ENCODE measurements around the gene STAP2.
A peak's percentile ranks its signal among the peaks of the same experiment; 100 is the strongest.

STAP2 gene

DNA sequence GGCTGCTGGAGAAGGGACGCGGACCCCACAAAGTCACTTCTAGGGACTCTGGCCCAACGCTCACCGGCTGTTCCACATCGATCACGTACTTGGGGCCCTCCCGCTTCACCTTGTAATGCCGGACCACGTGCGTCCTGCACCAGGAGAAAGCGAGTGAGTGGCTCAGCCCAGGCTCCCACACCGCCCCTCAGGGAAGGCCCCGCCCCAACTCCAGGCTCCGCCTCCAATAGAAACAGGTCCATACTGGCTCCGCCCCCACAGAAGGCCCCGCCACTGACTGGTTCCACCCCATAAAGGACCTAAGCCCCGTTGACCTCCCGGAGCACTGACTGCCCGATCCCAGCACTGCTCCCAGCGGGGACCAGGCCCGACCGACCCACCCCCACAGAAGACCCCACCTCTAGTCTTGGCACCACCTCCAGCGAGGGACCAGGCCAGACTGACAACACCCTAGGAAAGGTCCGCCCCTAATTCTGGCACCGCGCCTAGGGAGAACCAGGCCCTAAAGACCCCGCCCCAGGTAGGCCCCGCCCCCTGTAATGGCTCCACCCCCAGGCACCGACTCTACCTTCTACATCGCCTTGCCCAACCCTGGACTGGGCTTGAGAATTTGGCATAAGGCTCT, 11.3 kb downstream of the STAP2 start:
- peak; percentile 69 for DNase-seq (ENCODE audit: low spot score)

DNA sequence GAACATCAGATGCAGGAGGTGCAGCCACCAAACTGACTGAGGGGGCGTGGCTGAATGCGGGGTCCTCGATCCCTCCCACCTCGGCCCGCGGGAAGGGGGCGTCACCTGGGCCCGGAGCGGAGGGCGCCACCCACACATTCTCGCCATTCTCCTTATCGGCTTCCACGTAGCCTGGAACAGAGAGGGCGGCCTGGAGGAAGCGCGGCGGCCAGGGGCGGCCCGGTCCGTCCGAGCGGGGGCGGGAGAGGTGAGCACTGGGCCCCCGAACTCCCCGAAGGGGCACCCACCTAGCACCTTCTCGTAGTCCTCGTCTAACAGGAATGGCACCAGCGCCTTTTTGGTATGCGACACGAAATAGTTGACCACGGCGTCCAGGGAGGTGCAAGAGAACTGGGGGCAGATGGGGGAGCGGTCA, 11.8 kb downstream of the STAP2 start:
- DNase-seq (ENCODE audit: low spot score) = no peak

DNA sequence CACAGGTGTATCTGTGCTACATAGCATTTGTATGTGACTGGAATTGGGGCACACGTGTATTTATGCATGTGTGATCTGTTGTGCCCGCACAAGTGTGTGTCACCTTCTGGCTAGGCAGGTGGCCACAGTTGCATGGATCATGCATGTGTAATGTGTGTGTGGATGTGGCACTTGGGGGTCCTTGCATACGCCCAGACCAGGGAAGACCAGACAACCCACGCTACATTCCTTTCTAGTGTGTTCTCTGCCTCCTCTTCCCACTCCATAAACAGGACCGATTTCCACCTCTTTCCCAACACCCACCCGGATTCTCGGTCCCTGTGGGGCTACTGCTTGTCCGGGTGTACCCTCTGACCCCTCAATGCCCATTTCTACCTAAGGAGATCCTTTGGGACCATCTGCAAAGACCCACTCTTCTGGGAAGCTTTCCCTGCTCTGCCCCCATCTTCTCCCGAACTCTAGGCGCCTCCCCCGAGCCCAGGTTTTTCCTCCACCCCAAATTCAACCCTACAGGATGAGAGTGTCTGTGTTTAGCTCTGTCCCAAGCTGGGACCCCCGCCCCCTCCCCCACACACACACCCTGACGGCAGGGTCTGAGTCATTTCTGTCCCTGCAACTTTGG, 12.3 kb downstream of the STAP2 start:
- no peak for DNase-seq (ENCODE audit: low spot score)

DNA sequence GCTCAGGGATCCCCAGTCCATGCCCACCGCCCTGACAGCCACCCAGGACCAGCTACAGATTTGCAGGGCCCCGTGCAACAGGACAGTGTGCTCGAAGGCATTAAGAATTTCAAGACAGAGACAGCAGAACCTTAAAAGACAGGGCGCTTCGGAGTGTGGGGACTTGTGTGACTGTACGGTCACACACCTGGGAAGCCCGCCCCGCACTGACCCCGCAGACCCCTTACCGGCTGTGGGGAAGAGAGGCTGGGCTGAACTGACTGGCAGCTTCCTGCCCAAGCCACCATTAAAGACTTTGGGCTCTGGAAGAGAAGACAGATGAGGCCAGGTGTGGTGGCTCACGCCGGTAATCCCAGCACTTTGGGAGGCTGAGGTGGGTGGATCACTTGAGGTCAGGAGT, 14.4 kb downstream of the STAP2 start:
- no peak for DNase-seq (ENCODE audit: low spot score)

DNA sequence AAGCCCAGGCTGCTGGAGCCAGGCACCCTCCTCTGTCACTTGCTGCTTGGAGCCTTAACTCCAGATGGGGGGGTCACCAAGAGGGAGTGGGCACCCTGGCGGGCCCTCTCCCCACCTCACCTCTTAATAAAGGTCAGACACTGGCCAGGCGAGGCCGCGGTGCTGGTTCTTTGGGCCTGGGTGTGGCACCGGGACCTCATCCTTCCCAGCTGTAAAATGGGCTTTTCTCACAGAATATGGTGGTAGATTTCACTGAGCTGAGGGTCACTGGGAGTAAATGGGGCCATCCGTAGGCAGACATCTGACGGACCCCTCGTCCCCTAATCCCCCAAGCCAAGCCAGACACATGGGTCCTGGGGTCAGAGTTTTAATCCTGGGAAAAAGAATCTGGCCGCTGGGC, 14.9 kb downstream of the STAP2 start:
- no peak for DNase-seq (ENCODE audit: low spot score)

DNA sequence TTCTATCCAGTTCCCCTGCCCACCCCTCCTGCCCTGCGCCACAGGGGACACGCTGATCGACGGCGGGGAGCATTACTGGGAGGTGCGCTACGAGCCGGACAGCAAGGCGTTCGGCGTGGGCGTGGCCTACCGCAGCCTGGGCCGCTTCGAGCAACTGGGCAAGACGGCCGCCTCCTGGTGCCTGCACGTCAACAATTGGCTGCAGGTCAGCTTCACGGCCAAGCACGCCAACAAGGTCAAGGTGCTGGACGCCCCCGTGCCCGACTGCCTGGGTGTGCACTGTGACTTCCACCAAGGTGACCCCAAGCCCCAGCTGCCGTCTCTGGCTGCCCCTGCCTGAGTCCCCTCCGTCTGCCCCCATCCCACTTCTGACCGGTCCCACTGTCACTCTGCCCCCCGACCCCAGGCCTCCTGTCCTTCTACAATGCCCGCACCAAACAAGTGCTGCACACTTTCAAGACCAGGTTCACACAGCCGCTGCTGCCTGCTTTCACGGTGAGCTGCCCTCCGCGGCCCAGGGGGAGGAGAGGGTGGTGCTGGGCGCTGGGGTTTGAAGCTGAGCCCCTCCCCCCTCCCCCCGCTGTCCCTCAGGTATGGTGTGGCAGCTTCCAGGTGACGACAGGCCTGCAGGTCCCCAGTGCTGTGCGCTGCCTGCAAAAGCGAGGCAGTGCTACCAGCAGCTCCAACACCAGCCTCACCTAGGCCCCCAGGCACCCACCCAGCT, 15.5 kb downstream of the STAP2 start:
- no peak for DNase-seq (ENCODE audit: low spot score)

DNA sequence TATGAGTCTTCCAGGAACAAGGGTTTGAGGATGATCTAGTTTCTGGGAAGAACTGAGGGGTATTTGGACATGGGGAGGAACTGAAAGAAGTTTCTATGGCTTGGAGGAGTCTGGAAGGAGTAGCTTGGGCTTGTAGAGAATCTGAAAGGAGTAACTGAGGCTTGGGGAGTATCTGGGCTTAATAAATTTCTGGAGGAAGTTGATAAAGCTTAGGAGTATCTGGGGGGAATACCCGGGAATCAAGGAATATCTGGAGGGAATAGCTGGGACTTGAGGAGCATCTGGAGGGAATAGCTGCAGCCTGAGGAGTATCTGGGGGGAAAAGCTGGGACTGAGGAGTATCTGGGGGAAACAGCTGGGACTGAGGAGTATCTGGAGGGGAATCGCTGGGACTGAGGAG, 18.2 kb downstream of the STAP2 start:
- no peak for DNase-seq (ENCODE audit: low spot score)

DNA sequence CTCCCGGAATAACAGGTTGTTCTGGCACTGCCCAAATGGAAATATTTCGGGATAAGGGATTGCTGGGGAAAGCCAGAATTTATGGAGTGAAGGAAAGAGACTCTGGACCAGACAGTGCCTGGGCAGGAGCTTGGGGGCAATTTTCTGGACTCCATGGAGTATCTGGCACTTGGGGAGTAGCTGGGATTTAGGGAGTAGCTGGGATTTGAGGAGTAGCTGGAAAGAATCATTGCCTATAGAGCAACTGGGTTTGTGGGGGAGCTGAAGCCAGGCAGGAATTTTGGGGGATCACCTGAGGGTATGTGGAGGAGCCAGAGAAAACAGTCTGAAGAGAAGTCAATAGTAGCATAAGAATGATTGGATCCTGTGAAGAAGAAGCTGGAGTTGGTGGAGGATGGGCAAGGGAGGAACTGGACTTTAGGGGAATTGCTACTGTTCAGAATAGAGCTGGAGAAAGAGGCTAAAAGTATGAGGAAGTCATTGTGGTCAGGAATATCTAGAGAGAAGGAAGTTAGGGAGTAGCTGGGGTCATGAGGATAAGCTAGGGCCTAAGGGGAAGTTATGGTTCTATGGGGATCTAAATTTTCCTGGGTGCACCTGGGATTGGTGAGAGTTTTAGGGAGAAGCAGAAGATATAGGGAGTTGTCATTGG, 19.4 kb downstream of the STAP2 start:
- DNase-seq (ENCODE audit: low spot score) = no peak

DNA sequence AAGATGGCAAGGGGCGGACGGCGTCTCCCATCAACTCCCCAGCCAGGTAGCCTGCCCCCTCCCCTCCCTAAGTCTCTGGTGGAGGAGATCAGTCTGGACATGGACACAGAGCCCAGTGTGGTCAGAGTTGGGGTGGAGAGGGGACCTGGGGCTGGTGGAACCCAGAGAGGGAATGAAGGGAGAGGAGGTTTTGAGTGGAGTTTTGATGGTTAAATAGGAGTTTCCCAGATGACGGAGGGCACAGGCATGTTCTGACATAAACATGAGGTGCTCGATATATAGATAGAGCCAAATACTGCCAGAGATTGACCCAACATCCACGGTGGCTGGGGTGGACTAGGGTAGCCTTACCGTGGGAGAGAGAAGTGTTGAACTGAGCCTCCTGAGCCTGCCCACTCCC, 20.2 kb downstream of the STAP2 start:
- DNase-seq (ENCODE audit: low spot score) = peak; percentile 2

DNA sequence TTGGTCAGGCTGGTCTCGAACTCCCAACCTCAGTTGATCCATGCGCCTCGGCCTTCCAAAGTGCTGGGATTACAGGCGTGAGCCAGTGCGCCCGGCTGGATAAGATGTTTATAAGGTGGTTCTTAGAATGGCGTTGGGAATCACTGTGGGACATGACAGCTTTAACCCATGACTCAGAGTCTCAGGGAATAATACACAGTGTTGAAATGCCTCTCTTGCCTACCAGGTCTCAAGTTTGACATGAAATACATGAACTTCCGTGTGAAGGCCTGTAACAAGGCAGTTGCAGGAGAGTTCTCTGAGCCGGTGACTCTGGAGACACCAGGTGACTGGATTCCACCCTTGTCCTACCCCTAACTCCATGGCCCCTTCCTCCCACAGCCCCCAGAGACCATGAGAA, 21.7 kb downstream of the STAP2 start:
- DNase-seq (ENCODE audit: low spot score) = peak; percentile 10

DNA sequence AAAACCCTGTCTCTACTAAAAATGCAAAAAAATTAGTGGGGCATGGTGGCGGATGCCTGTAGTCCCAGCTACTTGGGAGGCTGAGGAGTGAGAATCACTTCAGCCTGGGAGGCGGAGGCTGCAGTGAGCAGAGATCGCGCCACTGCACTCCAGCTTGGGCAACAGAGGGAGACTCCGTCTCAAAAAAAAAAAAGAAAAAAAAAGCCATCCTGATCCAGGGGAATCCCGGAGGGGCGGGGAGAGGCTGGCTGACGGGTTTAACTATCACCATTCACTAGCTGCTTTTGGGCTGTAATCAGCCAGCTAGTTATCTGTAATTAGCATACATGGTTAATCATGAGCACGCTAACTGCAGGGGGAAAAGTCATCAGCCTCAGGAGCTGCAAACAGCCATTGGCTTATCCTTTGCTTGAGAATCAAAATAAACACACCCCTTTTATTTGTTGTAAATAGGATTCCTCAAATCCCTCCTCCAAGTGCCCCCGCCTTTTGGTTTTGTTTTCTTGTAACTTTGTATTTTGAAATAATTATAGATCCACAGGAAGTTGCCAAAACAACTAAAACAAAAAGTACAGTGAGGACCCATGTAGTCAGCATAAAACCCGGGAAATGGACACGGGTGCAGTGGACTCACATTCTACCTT, 24.7 kb downstream of the STAP2 start:
- DNase-seq (ENCODE audit: low spot score) = no peak

DNA sequence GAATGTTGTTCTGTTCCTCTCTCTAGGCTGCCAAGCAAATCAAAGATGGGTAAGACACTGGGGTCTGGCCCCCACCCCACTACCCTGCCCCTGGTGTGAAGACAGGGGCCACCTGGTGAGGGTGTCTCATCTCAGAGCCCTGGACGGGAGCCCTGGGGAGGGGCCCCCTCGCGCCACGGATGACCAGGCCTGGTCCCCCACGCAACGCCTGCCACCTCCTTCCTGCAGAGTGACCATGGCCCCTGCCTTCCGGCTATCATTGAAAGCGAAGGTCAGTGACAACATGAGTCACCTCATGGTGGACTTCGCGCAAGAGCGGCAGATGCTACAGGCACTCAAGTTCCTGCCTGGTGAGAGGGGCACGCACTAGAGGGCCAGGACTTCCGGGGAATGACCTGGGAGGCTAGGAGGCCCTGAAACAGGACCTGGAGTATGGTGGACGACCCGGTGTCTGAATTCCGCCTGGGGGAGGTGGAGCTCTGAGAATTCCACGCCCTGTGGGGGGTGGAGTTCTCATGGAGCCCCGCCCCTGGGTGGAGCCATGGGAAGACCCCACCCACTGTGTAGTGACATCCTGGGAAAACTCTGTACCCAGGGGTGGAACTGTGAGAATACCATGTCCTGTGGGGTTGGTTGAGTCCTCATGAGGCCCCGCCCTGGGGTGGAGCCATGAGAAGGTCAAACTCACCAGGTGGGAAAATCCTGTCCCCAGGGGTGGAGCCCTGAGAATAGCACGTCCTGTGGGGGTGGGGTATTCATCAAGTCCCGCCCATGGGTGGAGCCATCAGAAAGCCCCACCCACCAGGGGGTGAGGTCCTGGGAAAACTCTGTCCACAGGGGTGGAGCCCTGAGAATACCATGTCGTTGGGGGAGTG, 28.1 kb downstream of the STAP2 start:
- DNase-seq (ENCODE audit: low spot score) = no peak

DNA sequence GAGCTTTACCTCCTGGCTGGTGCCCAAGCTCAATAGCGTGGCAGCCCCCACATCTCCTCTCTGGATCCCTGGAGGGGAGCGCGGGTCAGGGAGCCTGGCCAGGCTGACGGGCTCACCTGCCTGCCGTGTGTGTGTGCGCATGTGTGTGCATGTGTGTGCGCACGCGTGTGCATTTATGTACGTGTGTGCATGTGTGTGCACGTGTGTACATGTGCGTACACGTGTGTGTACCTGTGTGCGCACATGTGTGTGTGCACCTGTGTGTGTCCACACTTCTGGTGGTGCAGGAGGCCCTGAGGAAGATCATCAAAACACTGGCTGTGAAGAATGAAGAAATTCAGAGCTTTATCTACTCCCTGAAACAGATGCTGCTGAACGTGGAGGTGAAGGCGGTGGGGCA, 33.0 kb downstream of the STAP2 start:
- no peak for DNase-seq (ENCODE audit: low spot score)

DNA sequence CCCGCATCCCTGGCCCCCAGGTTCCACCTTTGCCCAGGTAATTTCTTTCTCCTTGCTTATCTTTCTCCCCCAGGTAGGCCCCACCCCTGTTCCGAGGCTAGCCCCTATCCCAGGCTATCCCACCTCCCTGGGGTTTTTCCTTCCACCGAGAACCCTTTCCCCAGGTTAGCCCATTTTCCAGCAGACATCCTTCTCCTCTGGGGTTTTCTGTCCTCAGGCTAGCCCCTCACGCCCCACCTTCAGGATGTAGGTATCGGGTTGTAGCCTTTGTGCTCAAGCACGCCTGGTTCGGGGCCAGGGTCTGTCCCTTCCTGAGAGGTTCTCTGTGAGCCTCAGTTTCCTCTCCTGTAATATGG, 33.4 kb downstream of the STAP2 start:
- DNase-seq (ENCODE audit: low spot score) = no peak

DNA sequence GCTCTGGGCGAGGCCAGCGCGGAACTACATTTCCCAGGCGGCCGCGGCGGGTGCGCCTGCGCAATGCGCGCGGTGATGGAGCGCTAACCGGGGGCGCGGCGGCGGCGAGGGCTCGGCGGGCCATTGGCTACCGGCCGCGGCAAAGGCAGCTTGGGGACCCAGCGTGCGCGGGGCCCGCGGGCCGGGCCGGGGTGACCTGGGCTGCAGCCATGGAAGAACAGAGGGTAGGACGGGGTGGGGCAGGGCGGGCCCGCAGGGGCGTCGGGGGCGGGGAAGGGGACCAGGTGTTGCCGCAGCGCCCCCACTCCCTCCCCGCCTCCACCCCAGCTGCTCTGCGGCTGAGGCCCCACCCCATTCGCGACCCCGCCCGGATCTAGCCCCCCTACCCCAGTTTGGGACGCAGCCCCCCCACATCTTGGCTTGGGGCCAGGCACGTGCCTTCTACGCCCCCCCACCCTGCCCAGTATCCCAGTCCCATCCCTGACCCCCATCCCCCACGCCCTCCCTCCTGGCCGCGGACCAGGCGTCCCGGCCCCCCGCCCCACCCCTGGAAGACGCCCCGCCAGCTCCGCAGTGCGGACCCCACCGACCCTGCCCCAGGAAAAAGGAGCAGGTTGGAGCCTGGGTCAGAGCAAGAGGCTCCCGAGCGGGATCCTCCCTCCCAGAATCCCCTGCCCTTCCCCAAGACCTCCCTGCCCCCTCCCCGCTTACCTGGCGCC, 33.9 kb downstream of the STAP2 start, which contains the start of gene FSD1:
Gene FSD1 (plus strand): TSS at position 61 of the 719 bp plus-strand sequence. CDS start 149 bp downstream, at position 210.
- DNase-seq (ENCODE audit: low spot score) = peak; percentile 100

DNA sequence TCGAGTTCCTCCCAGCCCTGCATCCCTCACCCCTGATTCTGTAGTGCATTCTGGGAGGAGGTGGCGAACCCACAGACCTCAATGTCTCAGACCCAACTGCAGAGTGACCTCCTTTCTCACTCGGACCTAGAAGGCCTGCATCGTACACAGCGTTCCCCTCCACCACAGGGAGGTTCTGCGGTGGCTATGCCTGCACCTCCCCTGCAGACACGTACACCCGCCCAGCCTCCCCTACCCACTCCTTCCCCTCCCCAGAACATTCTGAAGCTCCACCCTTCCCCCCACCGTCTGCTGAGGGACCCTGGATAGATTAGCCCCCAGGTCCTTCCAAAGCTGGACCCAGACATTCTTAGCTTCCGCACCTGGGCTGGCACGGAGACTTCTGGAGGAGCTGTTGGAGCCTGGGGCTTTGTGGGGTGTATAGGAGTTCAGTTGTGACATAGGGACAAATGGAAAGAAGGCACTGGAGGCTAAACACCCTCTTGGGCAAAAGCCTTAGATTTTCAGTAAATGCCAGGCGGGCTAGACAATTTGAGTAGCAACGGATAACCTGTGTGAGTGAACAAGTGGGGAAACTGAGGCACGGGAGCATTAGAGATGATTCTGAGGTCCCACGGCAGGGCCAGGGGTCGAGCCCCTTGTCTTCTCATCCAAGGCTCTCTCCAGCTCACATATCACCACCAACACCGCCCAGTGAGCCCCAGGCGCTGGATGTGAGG, 34.6 kb downstream of the STAP2 start:
- DNase-seq (ENCODE audit: low spot score) = no peak

DNA sequence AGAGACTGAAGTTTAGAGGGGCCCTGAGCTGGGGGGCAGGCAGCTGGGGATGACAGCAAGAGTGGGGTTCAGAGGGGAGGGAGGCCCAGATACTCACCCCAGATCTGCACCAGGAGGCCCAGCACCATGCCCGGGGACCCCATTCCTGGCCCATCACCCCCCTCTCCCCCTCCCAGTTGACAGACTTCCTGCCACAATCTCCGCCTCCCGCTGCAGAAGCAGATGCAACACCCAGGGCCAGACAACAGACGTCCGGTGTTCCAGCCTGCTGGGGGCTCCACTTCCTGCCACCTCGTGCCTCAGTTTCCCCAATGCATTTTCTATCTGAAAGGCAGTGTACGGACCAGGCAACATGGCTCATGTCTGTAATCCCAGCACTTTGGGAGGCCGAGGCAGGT, 36.4 kb downstream of the STAP2 start, which contains the start of gene TMIGD2:
Gene TMIGD2 (minus strand): TSS at position 147 of the 398 bp plus-strand sequence. CDS start 4 bp downstream, at position 143.
- no peak for DNase-seq (ENCODE audit: low spot score)

DNA sequence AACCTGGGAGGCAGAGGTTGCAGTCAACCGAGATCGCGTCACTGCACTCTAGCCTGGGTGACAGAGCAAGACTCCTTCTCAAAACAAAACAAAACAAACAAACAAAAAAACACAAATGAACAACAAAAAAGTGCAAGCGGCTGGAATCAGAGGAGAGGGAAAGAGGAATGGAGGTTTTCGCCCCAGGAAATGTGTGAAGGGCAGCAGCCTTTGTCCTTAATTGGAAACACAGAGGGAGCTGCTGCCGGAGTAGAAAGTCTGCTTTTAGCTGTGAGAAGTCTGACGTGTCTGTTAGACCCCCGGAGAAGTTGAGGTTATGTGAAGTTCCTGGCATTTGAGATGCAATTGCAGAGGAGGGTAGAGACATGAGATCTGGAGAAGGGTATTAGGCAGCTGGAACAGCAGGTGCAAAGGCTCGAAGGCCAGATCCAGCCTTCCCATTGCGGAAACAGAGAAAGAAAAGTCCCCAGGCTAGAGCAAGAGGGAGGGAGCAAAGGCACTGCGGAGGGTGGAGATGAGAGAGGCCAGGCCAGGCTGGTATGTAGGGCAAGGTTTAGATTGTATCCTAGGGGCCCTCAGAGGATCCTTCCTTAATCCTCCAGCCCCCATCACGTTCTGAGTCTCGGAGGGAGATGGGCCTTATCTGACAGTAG, 36.9 kb downstream of the STAP2 start:
- DNase-seq (ENCODE audit: low spot score) = no peak

DNA sequence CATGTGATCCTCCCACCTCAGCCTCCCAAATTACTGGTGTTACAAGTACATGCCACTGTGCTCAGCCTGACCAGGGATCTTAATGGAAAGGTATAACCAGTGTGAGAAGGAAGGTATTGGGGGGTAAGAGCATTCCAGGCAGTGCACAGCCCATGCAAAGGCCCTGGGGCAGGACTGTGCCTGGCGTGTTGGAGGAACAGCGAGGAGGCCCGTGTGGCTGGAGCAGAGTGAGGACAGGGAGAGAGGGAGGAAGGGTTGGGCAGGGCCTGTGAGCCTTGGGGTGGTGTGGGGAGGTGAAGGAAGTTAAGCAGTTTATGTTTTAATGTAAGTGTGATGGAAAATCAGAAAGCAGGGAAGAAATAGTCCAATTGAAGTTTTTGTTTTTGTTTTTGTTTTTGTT, 38.0 kb downstream of the STAP2 start:
- no peak for DNase-seq (ENCODE audit: low spot score)
